Measurements from ENCODE around the gene NACC2. TPM values are rescaled to one million over a fixed set of nuclear protein-coding genes. Genes with fewer than 3 reads are reported as not detected.
A peak's percentile ranks its signal among the peaks of the same experiment; 100 is the strongest.

Gene NACC2
- total RNA-seq: 10 to 100 TPM in 1 of 2 donors, 1 to 10 TPM in 1; 8.4 to 13.7 TPM

DNA sequence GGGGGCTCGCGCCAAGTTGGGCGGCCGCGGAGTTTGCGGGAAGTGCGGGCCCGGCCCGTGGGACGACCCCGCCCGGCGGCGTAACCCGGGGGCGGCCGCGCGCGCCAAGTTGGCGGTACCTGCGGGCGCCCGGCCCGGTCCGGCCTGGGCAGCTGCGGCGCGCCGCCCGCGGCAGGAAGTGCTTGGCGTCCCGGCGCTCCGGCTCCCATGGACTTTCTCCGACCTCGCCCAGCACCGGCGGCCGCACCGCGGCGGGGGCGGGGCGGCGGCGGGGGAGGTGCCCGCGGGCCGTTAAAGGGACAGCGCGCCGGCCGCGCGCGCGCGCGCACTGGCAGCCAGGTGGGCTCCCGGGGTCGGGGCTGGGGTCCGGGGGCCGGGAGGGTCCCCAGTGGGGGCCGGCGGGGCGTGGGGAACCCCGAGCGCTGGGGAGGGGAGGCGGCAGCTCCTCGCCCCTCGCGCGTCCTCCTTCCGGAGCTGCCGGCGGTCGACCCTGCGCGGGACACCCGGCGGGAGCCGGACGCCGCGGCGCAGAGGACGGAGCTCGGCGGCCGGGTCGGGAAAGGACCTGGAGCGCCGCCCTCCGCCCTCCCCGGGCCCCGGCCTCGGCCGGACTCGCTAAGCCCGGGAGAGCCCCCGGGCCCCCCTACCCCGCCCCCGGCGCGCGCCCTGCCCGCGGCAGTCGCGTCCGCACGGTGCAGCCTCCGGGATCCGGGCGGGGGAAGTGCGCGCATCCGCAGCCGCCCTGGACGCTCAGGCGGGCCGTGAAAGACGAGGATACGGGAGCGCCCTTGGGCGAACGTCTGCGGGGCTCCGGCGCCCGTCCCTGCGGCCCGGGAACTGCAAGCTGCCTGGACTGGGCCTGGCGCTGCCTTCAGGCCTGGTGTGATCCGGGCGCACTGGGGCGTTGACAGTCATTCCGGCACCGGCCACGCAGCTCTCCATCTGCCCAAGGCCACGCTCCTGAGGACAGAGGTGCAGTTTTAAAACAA lies at the start of gene NACC2:
Gene NACC2 (minus strand): TSS at position 220 of the 989 bp plus-strand sequence. CDS start 44,768 bp downstream, outside the sequence.
- H3K27ac Mint-ChIP-seq: no peak within 1 kb of the TSS
- peaks cover 8% of the 10 kb centered on the region for H3K4me1 Mint-ChIP-seq (ENCODE audit: low read depth)
- peak within 1 kb of the TSS; percentile 86 for H3K4me3 Mint-ChIP-seq
- no peaks in the 10 kb centered on the region for H3K36me3 Mint-ChIP-seq (ENCODE audit: insufficient read depth in 2 of 2)
- ATAC-seq (replicated peaks in 1 of 2) (peak; percentile 55 to 62), DNase-seq (peak; percentile 49 to 66)
- no peaks in the 10 kb centered on the region for H3K9me3 Mint-ChIP-seq
- no peaks in the 10 kb centered on the region for H3K27me3 Mint-ChIP-seq (ENCODE audit: low read depth)

DNA sequence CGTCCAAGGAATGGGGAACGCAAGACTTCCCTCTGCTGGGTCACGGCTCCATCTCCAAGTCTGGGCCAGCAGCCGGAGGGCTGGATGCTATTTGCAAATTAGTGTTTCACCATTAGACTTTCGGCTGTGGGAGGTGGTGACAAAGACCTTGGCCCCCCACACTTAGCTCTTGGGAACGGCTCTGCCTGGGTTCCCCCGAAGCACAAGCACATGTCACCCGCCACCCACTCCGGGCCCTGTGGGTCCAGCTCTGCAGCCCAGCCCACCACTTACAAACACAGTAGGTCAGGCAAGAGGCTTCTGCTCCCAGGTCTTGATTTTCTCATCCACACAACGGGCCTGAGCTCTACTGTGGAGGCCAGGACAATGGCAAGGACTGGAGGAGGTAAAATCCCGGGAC lies 49.4 kb upstream of the NACC2 start:
- Mint-ChIP-seq H3K27ac (no peak overlapping the region), H3K4me1 (ENCODE audit: low read depth) (no peaks in the 10 kb centered on the region), H3K36me3 (ENCODE audit: insufficient read depth in 2 of 2) (no peaks in the 10 kb centered on the region), H3K4me3 (no peak overlapping the region), H3K27me3 (ENCODE audit: low read depth) (no peaks in the 10 kb centered on the region), H3K9me3 (no peaks in the 10 kb centered on the region)
- DNase-seq: no peak
- no peak for ATAC-seq (replicated peaks in 1 of 2)

GRCh38 chr9:136143215-136144001 lies 48.3 kb upstream of the NACC2 start:
- Mint-ChIP-seq H3K27ac (no peak overlapping the region), H3K4me1 (ENCODE audit: low read depth) (no peaks in the 10 kb centered on the region), H3K27me3 (ENCODE audit: low read depth) (peaks cover 4% of the 10 kb centered on the region), H3K36me3 (ENCODE audit: insufficient read depth in 2 of 2) (no peaks in the 10 kb centered on the region), H3K4me3 (no peak overlapping the region), H3K9me3 (no peaks in the 10 kb centered on the region)
- ATAC-seq (replicated peaks in 1 of 2) (no peak), DNase-seq (no peak)

GRCh38 chr9:136142859-136143214 lies 47.7 kb upstream of the NACC2 start:
- Mint-ChIP-seq H3K4me3 (no peak overlapping the region), H3K36me3 (ENCODE audit: insufficient read depth in 2 of 2) (no peaks in the 10 kb centered on the region), H3K27ac (no peak overlapping the region), H3K9me3 (no peaks in the 10 kb centered on the region), H3K4me1 (ENCODE audit: low read depth) (no peaks in the 10 kb centered on the region), H3K27me3 (ENCODE audit: low read depth) (peaks cover 4% of the 10 kb centered on the region)
- no peak for ATAC-seq (replicated peaks in 1 of 2)
- no peak for DNase-seq

- Mint-ChIP-seq H3K27ac (no peak overlapping the region), H3K27me3 (ENCODE audit: low read depth) (peaks cover 4% of the 10 kb centered on the region), H3K4me3 (no peak overlapping the region), H3K36me3 (ENCODE audit: insufficient read depth in 2 of 2) (no peaks in the 10 kb centered on the region), H3K9me3 (no peaks in the 10 kb centered on the region), H3K4me1 (ENCODE audit: low read depth) (no peaks in the 10 kb centered on the region)
- ATAC-seq (replicated peaks in 1 of 2): no peak
- no peak for DNase-seq
Observed at GRCh38 chr9:136142414-136142796, 47.3 kb upstream of the NACC2 start.

- DNase-seq: no peak
- ATAC-seq (replicated peaks in 1 of 2): no peak
- Mint-ChIP-seq H3K27me3 (ENCODE audit: low read depth) (peaks cover 4% of the 10 kb centered on the region), H3K4me3 (no peak overlapping the region), H3K9me3 (no peaks in the 10 kb centered on the region), H3K27ac (no peak overlapping the region), H3K36me3 (ENCODE audit: insufficient read depth in 2 of 2) (no peaks in the 10 kb centered on the region), H3K4me1 (ENCODE audit: low read depth) (no peaks in the 10 kb centered on the region)
Observed at GRCh38 chr9:136141682-136142413, 46.8 kb upstream of the NACC2 start.

DNA sequence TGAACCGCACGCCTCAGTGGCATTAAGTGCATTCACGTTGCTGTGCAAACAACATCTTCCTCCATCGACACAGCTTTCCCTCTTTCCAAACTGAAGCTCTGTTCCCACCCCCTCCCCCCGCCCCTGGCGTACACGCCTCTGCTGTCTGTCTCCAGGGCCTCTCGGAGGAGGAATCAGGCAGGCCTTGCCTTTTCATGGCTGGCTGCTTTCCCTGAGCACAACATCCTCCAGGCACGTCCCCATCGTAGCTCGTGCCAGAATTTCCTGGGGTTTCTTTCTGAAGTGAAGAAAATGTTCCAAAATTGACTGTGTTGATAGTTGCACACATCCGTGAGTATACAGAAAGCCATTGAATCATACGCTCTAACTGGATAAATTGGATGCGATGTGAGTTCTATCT lies 45.9 kb upstream of the NACC2 start:
- ATAC-seq (replicated peaks in 1 of 2): no peak
- Mint-ChIP-seq H3K27me3 (ENCODE audit: low read depth) (peaks cover 4% of the 10 kb centered on the region), H3K36me3 (ENCODE audit: insufficient read depth in 2 of 2) (no peaks in the 10 kb centered on the region), H3K27ac (no peak overlapping the region), H3K9me3 (no peaks in the 10 kb centered on the region), H3K4me1 (ENCODE audit: low read depth) (no peaks in the 10 kb centered on the region), H3K4me3 (no peak overlapping the region)
- DNase-seq: no peak

- Mint-ChIP-seq H3K4me1 (ENCODE audit: low read depth) (no peaks in the 10 kb centered on the region), H3K27me3 (ENCODE audit: low read depth) (peaks cover 4% of the 10 kb centered on the region), H3K36me3 (ENCODE audit: insufficient read depth in 2 of 2) (no peaks in the 10 kb centered on the region), H3K4me3 (no peak overlapping the region), H3K27ac (no peak overlapping the region), H3K9me3 (no peaks in the 10 kb centered on the region)
- no peak for DNase-seq
- ATAC-seq (replicated peaks in 1 of 2): no peak
Observed at GRCh38 chr9:136140046-136140445, 45.0 kb upstream of the NACC2 start.

- Mint-ChIP-seq H3K4me1 (ENCODE audit: low read depth) (peaks cover 7% of the 10 kb centered on the region), H3K9me3 (no peaks in the 10 kb centered on the region), H3K27ac (no peak overlapping the region), H3K27me3 (ENCODE audit: low read depth) (peaks cover 14% of the 10 kb centered on the region), H3K36me3 (ENCODE audit: insufficient read depth in 2 of 2) (no peaks in the 10 kb centered on the region), H3K4me3 (no peak overlapping the region)
- peak; percentile 61 to 68 for DNase-seq
- ATAC-seq (replicated peaks in 1 of 2): no peak
Observed at GRCh38 chr9:136138566-136138965, 43.5 kb upstream of the NACC2 start.

DNA sequence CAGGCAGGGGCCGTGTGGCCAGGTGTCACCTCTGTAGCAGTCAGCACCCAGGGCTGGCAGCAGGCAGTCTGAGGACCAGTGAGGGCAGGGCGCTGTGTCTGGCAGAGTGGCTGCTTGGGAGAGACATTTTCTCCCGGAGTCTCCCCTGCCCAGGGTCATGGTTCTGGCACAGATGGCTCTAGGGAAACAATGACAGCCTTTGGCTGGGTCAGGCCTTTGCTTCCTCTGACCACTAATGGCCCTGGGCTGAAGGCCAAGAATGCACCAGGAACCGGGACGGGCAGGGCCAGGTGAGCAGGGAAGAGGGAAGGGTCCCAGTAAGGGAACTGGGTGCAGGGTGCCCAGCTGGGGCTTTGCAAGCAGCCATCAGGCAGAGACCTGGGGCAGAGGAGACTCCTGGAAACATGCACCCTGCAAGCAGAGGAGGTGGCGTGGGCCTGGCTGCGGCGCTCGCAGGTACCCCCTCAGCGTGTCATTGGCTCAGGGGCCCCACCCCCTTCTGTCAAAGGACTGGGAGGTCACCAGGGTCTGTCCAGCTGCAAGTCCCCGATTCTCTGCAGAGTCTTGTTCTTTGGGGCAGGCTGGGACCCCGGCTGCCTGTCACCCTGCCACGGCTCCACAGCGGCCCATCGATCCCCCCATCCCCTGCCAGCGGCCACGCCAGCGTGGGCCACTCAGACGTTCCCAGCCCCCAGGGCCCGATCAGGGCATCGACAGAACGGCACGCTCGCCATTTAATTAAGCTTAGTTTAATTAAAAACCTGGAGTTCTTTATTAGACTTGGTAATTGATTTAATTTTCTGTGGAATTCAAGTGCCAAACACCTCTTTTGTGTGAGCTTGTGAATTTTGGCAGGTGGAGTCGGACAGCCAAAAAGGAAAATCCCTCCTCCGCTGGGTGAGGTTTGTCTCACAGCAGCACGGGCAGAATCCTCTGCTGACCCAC lies 42.5 kb upstream of the NACC2 start:
- ATAC-seq (replicated peaks in 1 of 2) (no peak), DNase-seq (no peak)
- no peak overlapping the region for H3K4me3 Mint-ChIP-seq
- peaks cover 16% of the 10 kb centered on the region for H3K27me3 Mint-ChIP-seq (ENCODE audit: low read depth)
- H3K9me3 Mint-ChIP-seq: no peaks in the 10 kb centered on the region
- H3K27ac Mint-ChIP-seq: no peak overlapping the region
- peaks cover 9% of the 10 kb centered on the region for H3K4me1 Mint-ChIP-seq (ENCODE audit: low read depth)
- no peaks in the 10 kb centered on the region for H3K36me3 Mint-ChIP-seq (ENCODE audit: insufficient read depth in 2 of 2)

- peaks cover 9% of the 10 kb centered on the region for H3K4me1 Mint-ChIP-seq (ENCODE audit: low read depth)
- H3K9me3 Mint-ChIP-seq: no peaks in the 10 kb centered on the region
- H3K4me3 Mint-ChIP-seq: no peak overlapping the region
- H3K27me3 Mint-ChIP-seq (ENCODE audit: low read depth): peaks cover 16% of the 10 kb centered on the region
- no peaks in the 10 kb centered on the region for H3K36me3 Mint-ChIP-seq (ENCODE audit: insufficient read depth in 2 of 2)
- H3K27ac Mint-ChIP-seq: no peak overlapping the region
- DNase-seq (no peak), ATAC-seq (replicated peaks in 1 of 2) (no peak)
Observed at GRCh38 chr9:136136127-136136925, 41.2 kb upstream of the NACC2 start.
